ENCODE measurements around the gene MRPS12.
A peak's percentile ranks its signal among the peaks of the same experiment; 100 is the strongest.
"Not testable (repeated sequence)": the region's sequence is repeated elsewhere in the genome, so short reads cannot be mapped to it uniquely, and the experiment has no call there.

The MRPS12 gene

DNA sequence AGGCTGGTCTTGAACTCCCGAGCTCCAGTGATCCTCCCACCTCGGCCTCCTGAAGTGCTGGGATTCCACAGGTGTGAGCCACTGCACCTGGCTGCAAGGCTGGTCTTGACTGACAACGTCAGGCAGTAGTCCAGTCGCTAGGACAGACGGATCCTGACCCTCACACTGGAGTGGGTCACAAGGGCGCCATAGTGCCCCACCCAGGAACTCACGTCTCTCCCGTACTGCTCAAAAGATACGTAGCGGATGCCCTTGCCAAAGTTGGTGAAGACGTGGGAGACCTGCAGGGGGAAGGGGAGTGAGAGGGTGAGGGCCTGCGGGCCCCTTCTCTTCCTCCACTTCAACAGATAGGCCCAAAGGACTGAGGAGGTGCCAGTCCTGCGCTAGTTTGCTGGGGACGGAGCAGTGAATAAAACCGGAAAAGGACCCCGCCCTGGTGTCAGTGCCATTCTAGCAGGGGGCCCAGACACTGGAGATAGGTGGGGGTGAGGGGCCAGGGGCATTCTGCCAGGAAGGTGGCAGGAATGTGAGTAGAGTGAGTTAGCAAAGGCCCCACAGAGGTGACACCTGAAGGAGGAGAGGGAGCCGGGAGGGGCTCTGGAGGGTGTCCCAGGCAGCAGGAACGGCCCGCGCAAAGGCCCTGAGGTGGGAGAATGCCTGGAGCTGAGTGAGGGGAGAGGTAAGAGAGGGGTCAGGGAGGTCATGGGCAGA lies 11.9 kb downstream of the MRPS12 start:
- DNase-seq: no peak

DNA sequence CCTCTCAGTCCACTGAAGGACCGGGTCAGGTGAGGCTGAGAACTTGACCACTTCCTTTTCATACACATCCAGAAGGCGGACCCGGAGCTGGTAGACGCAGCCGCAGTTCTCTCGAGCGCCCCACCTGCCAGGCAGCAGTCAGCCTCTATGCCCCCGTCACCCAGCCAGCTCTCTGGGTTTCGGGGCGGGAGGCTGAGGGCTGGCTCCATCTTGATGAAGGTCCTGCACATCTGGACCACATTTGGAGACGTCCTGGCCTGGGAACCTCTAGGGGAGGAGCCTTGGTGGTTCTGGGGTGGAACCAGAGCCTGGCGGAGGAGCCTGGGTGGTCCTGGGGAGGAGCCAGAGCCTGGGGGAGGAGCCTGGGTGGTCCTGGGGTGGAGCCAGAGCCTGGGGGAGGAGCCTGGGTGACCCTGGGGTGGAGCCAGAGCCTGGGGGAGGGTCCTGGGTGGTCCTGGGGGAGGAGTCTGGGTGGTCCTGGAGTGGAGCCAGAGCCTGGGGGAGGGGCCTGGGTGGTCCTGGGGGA lies 14.3 kb downstream of the MRPS12 start:
- DNase-seq: no peak

DNA sequence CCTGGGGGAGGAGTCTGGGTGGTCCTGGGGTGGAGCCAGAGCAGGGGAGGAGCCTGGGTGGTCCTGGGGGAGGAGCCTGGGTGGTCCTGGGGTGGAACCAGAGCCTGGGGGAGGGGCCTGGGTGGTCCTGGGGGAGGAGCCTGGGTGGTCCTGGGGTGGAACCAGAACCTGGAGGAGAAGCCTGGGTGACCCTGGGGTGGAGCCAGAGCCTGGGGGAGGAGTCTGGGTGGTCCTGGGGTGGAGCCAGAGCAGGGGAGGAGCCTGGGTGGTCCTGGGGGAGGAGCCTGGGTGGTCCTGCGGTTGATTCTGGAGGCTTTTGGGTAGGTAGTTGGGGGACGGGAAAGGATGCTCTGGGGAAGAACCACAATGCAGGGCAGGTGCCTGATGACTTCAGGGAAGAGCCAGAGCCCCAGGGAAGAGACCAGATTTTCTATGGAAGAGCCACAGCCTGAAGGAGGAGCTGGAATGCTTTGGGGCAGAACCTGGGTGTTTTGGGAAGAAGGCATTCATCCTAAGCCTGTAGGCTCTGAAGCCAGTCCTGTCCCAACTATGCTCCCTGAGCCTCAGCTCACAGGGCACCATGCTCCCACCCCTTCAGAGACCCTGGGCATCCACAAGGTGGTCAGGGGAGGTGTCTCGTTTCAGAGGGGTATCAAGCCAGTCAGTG lies 15.0 kb downstream of the MRPS12 start:
- no peak for DNase-seq

- no peak for DNase-seq
Observed at GRCh38 chr19:38946229-38947010, 15.7 kb downstream of the MRPS12 start.

- peak; percentile 89 for DNase-seq
Observed at GRCh38 chr19:38949580-38950367, 19.0 kb downstream of the MRPS12 start.

- DNase-seq: no peak
Observed at GRCh38 chr19:38951187-38951586, 20.4 kb downstream of the MRPS12 start.

- DNase-seq: peak; percentile 21
Observed at GRCh38 chr19:38952395-38953165, 21.8 kb downstream of the MRPS12 start.

DNA sequence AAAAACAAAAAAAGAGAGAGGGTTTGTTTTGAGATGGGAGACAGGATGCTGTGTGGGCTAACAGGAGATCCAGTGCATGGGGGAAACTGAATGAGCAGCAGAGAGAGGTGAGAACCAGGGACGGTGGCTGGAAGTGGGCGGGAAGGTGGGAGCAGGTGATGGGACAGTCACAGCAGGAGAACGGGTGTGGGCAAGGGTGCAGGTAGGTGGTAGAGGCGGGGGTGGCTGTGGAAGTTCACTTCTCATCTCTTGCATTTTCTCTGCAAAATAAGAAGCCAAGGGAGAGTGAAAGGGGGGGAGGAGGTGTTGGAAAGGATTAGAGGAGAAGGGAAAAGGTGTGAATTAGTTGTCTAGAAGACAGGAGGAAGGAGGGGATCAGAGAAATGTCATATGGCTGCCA lies 22.9 kb downstream of the MRPS12 start:
- DNase-seq: no peak

DNA sequence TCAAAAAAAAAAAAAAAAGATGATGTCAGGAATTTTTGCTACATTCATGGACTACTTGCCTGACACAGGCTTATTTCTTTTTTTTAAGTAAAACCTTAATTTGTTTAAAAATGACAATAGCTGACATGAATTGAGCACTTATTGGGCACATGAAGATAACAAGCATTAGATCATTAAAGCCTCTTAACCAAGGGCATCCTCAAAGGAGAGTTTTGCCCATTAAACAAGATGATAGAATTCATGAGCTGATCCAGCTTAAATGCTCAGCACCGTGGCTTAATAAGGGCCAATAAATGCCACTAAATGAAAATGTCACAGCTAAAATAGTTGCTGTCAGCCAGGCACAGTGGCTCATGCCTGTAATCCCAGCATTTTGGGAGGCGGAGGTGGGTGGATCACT lies 25.5 kb downstream of the MRPS12 start:
- no peak for DNase-seq

- no peak for DNase-seq
Observed at GRCh38 chr19:38958301-38958700, 27.6 kb downstream of the MRPS12 start.

DNA sequence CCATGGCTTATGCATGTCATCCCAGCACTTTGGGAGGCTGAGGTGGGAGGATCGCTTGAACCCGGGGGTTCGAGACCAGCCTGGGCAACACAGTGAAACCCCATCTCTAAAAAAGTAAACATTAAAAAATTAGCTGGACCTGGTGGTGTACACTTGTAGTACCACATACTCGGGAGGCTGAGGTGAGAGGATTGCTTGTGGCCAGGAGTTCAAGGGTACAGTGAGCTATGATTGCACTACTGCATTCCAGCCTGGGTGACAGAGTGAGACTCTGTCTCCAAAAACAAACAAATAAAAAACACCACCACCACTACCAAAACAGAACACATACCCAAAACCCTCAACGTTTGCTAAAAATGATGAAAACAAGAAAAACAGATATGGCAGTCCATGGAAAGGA lies 28.9 kb downstream of the MRPS12 start:
- DNase-seq: no peak

DNA sequence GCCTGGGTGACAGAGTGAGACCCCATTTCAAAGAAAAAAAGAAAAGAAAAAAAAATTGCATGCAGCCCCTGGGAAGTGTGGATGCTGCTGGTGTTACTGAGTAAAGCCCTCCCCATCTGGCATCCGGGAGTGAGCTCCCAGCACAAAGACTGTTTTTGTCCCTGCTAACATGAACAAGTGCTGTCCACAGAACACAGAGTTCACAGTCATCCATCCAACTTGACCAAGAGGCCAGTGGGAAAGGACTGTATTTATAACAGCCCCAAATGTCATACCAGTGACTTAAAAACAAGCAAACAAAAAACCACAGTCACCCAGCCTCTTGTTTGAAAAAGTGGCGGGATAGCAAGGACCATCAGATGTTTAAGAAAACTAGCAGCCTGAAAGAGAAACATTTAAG lies 34.0 kb downstream of the MRPS12 start:
- no peak for DNase-seq

DNA sequence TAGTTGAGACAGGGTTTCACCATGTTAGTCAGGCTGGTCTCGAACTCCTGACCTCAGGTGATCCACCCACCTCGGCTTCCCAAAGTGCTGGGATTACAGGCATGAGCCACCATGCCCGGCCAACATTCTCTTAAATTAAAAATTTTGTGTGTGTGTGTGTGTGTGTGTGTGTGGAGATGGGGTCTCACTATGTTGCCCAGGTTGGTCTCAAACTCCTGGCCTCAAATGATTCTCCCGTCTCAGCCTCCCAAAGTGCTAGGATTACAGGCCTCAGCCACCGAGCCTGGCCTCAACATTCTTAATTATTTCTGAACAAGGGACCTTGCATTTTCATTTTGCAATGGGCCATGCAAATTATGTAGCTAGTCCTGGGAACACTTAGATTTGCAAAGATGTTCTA lies 35.4 kb downstream of the MRPS12 start:
- not testable (repeated sequence) for DNase-seq

- no peak for DNase-seq
Observed at GRCh38 chr19:38970664-38971532, 40.2 kb downstream of the MRPS12 start.

GRCh38 chr19:38971672-38972071 lies 40.9 kb downstream of the MRPS12 start:
- no peak for DNase-seq

DNA sequence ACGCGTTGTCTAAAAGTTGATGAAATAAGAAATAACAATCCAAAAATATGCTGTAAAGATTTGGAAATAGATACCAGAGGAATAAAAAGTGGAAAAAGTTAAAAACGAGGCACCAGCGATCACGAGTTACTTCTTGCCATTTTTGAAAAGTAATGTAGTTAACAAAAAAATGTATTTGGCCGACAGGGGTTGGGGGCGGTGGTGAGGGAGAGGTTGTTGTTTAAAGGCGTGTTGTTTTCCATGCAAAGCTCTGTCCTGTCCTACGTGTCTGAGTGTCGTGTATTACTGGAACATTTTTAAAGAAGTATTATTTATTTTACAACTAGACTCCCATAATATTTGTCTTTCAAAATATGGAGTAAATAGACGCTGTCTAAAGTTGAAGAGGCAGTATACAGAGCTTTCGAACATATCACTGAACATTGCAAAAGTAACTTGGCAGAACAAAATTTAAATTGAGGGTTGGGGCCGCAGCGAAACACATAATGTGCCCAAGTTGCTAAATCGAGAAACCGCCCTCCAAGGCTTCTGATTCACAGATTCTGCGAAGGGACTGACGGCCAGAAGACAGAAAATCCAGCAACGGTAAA lies 44.0 kb downstream of the MRPS12 start:
- no peak for DNase-seq

DNA sequence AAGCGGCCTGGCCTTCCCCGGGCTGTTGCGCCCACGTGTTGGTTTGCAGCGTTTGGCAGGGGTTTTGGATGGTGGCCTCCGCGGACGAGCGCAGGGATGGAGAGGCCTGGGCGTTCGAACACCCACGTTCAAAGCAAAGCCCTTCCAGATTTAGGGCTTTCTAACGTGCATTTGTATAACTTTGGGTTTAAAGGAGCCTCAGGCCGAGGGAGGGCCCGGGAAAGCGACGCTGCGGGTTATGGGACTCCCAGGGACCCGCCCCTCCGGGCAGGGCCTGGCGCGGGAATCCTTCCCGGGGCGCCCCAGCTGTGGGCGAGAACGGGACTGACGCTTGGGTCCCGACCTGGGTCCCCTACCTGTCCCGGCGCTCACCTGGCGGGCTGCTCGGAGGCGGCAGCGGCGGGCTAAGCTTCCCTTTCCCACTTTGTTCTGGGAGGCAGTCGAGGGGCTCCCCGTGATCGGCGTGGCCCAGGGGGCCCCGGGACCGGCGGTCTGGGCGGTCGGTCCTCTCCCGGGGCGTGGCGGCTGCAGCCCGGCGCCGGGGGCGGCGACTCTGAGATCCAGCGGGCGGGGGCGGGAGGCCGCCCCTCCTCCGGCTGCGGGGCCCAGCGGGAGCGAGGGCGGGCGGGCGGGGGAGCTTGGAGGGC lies 44.6 kb downstream of the MRPS12 start, which contains the start of gene FBXO17:
Gene FBXO17 (minus strand): TSS at position 529 of the 647 bp plus-strand sequence. CDS start 25,423 bp downstream, outside the sequence.
- DNase-seq: no peak

DNA sequence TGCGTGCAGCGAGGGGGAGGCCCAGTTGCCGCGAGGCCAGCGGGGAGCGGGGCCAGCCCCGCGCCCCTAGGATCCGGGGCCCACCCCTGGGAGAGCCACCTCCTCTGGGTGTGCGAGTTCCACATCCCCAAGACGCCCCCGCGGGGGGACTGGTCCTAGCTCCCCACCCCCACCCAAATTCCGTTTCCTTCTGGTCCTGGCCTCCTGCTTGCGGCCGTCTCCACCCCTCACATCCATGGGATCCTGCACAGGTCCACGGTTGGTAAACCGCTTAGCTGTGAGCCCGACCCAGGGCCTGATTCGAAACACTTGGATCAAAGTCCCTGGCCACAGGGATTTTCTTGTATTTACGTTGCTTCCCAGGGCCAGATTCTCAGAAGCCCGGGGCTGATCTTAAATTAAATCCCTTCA lies 45.1 kb downstream of the MRPS12 start:
- no peak for DNase-seq

GRCh38 chr19:38977445-38978325 lies 46.9 kb downstream of the MRPS12 start:
- no peak for DNase-seq

Data from CD4-positive, alpha-beta T cell treated with Interleukin-17A for 4 hours (primary cell).